T-cell (primary cell): ENCODE data around the gene FCAMR. TPM values are rescaled to one million over a fixed set of nuclear protein-coding genes. Genes with fewer than 3 reads are reported as not detected.

Experiments
- ATAC-seq, 4 experiments: fragments of 200-7000 bp in 3 of 4; fragments of 150-1000 bp in 1 of 4; cut with Tn5 transposase; replicated peaks in 1 of 4; 1 replicate in 3 of 4; 2 replicates in 1 of 4; pipeline ENCODE4 v1.10.0; 2021; ENCODE audit warnings: moderate library complexity in 3 of 4, mild to moderate bottlenecking in 2 of 4, moderate number of reproducible peaks in 1 of 4
- CTCF ChIA-PET, 2 donors: fragments of 300-600 bp; sonication (Branson Sonifier 250); formaldehyde crosslinking; loops; one replicate each; lab custom pipeline; 2022; ENCODE audit warnings: antibody characterized with exemption in 2 of 2; lab: Charles Lee
- POLR2A ChIA-PET, 2 donors: fragments of 300-600 bp; sonication (Branson Sonifier 250); formaldehyde crosslinking; loops; one replicate each; lab custom pipeline; 2022; ENCODE audit warnings: antibody characterized with exemption in 2 of 2; lab: Charles Lee
- DNase-seq, 35 experiments: peaks; one replicate each; pipeline versions ENCODE4 v3.0.0 to v3.0.0-alpha.2; 2013 to 2023
- H3K27ac ChIP-seq: one replicate; pipeline ENCODE4 v1.5.1; 2013; ENCODE audit warnings: low read length
- H3K27me3 ChIP-seq, 2 experiments: replicated peaks in 1 of 2; 1 replicate in 1 of 2; 2 replicates in 1 of 2; pipeline versions ENCODE4 v1.6.1 to v1.7.0; 2013; ENCODE audit warnings: low read length in 1 of 2, mixed read lengths in 1 of 2; ENCODE audit not compliant: control insufficient read depth in 2 of 2, insufficient read depth in 2 of 2; ENCODE audit errors: extremely low read depth in 1 of 2
- H3K36me3 ChIP-seq, 2 donors: 1 replicate in 1 of 2; 2 replicates in 1 of 2; pipeline versions ENCODE4 v1.6.1 to v1.7.0; 2013; ENCODE audit warnings: low read length in 1 of 2; ENCODE audit not compliant: control insufficient read depth in 2 of 2, insufficient read depth in 1 of 2; ENCODE audit errors: extremely low read depth in 1 of 2
- H3K4me1 ChIP-seq, 2 experiments: 1 replicate in 1 of 2; 2 replicates in 1 of 2; pipeline versions ENCODE4 v1.6.1 to v1.7.0; 2013; ENCODE audit warnings: low read length in 2 of 2, mixed read lengths in 1 of 2; ENCODE audit not compliant: insufficient read depth in 2 of 2, control insufficient read depth in 1 of 2; ENCODE audit errors: extremely low read depth in 1 of 2
- H3K4me3 ChIP-seq, 2 donors: 1 replicate in 1 of 2; 2 replicates in 1 of 2; pipeline versions ENCODE4 v1.5.1 to v1.7.0; 2013; ENCODE audit warnings: mild to moderate bottlenecking in 2 of 2, low read length in 1 of 2, moderate library complexity in 1 of 2; ENCODE audit not compliant: control insufficient read depth in 1 of 2; ENCODE audit errors: extremely low read depth in 1 of 2
- H3K9me3 ChIP-seq: 2 replicates; pipeline ENCODE4 v1.7.0; 2013
- H3K27ac Mint-ChIP-seq, 2 donors: one replicate each; pipeline ENCODE4 v1.8.0; 2020 to 2021; ENCODE audit warnings: mild to moderate bottlenecking in 2 of 2, mixed read lengths in 2 of 2
- H3K27me3 Mint-ChIP-seq, 2 donors: one replicate each; pipeline ENCODE4 v1.8.0; 2021 to 2022; ENCODE audit warnings: mixed read lengths in 2 of 2
- H3K36me3 Mint-ChIP-seq: one replicate; pipeline ENCODE4 v1.8.0; 2021; ENCODE audit warnings: mixed read lengths
- H3K4me1 Mint-ChIP-seq, 3 donors: one replicate each; pipeline ENCODE4 v1.8.0; 2020 to 2022; ENCODE audit warnings: mixed read lengths in 3 of 3, mild to moderate bottlenecking in 1 of 3
- H3K4me3 Mint-ChIP-seq, 3 donors: one replicate each; pipeline ENCODE4 v1.8.0; 2020 to 2022; ENCODE audit warnings: mild to moderate bottlenecking in 3 of 3, mixed read lengths in 3 of 3, moderate library complexity in 3 of 3
- H3K9me3 Mint-ChIP-seq, 3 donors: one replicate each; pipeline ENCODE4 v1.8.0; 2020 to 2022; ENCODE audit warnings: mixed read lengths in 3 of 3
- WGBS: methylation state at CpG from one replicate; pipeline ENCODE4 v1.1.5; 2013; ENCODE audit warnings: missing lambda C conversion rate; ENCODE audit not compliant: insufficient coverage; 5-methylcytosine and 5-hydroxymethylcytosine counted together
- total RNA-seq, 35 experiments: library from RNA in 6 of 35; stranded (reverse) in 6 of 35; fragments of 120-200 nt in 1 of 35; gene quantifications; one replicate each; pipeline versions ENCODE4 v1.2.1 to v1.2.4 and lab custom pipeline; 2013 to 2026

FCAMR gene
- total RNA-seq, 5 donors from 2014 or later (not counting 1 experiment from before 2014, with no cell fraction given), result not detected

- H3K27ac ChIP-seq, result no peak overlapping the region
- Mint-ChIP-seq H3K27ac (no peak overlapping the region), H3K4me1 (peaks cover 0 to 6% (median 0%) of the 10 kb centered on the region in 3 donors), H3K9me3 (no peaks in the 10 kb centered on the region), H3K36me3 (no peaks in the 10 kb centered on the region), H3K4me3 (no peak overlapping the region), H3K27me3 (peaks cover 4 to 15% of the 10 kb centered on the region in 2 donors)
- no peaks in the 10 kb centered on the region for H3K9me3 ChIP-seq
- H3K4me1 ChIP-seq, result peaks cover 0 to 13% of the 10 kb centered on the region in 2 experiments
- CTCF ChIA-PET, result no interaction called here
- no peaks in the 10 kb centered on the region for H3K36me3 ChIP-seq
- ATAC-seq (peak in 1 of 4 experiments; percentile 49), DNase-seq (peak in 8 of 35 experiments; percentile 23 to 57 (median 32))
- POLR2A ChIA-PET, result no interaction called here
- peaks cover 0 to 14% of the 10 kb centered on the region in 2 experiments for H3K27me3 ChIP-seq
- no peak overlapping the region for H3K4me3 ChIP-seq
- WGBS, result no CpG with 5 or more reads among the region's 5 CpGs
Measured at GRCh38 chr1:206944703-206945102, 25.6 kb downstream of the FCAMR start.

- no peaks in the 10 kb centered on the region for H3K9me3 ChIP-seq
- no peaks in the 10 kb centered on the region for H3K36me3 ChIP-seq
- 83% methylated on average over 3 of the region's 6 CpGs for WGBS
- peaks cover 0 to 13% of the 10 kb centered on the region in 2 experiments for H3K4me1 ChIP-seq
- H3K36me3 Mint-ChIP-seq, result no peaks in the 10 kb centered on the region
- ChIA-PET CTCF (interaction anchor here in 1 of 2 donors (1.6 kb wide), 1 partner anchor 8 kb away, joined by 5 read pairs; no protein-coding TSS in a partner anchor), POLR2A (interaction anchor here in 1 of 2 donors (0.6 kb wide), 1 partner anchor 31 kb away, joined by 3 read pairs; no protein-coding TSS in a partner anchor)
- H3K4me3 ChIP-seq, result no peak overlapping the region
- no peak overlapping the region for H3K4me3 Mint-ChIP-seq
- H3K27ac Mint-ChIP-seq, result no peak overlapping the region
- H3K9me3 Mint-ChIP-seq, result no peaks in the 10 kb centered on the region
- ATAC-seq, result no peak
- no peak overlapping the region for H3K27ac ChIP-seq
- H3K27me3 Mint-ChIP-seq, result peaks cover 4 to 15% of the 10 kb centered on the region in 2 donors
- H3K27me3 ChIP-seq, result peaks cover 0 to 14% of the 10 kb centered on the region in 2 experiments
- no peak for DNase-seq
- peaks cover 0 to 6% (median 0%) of the 10 kb centered on the region in 3 donors for H3K4me1 Mint-ChIP-seq
Measured at GRCh38 chr1:206941766-206942418, 28.4 kb downstream of the FCAMR start.

GRCh38 chr1:206940588-206940936 is 29.7 kb downstream of the FCAMR start:
- no peaks in the 10 kb centered on the region for H3K9me3 ChIP-seq
- ATAC-seq, result no peak
- no peak overlapping the region for H3K27ac ChIP-seq
- no peak overlapping the region for H3K27ac Mint-ChIP-seq
- H3K4me3 ChIP-seq, result no peak overlapping the region
- peaks cover 0 to 13% of the 10 kb centered on the region in 2 experiments for H3K4me1 ChIP-seq
- 85% methylated on average over 2 of the region's 3 CpGs for WGBS
- CTCF ChIA-PET, result interaction anchor here in 1 of 2 donors (0.6 kb wide), 1 partner anchor 321 kb away, joined by 4 read pairs; no protein-coding TSS in a partner anchor
- H3K4me1 Mint-ChIP-seq, result peaks cover 0 to 6% (median 0%) of the 10 kb centered on the region in 3 donors
- POLR2A ChIA-PET, result no interaction called here
- no peaks in the 10 kb centered on the region for H3K36me3 ChIP-seq
- H3K27me3 ChIP-seq, result peaks cover 0 to 11% of the 10 kb centered on the region in 2 experiments
- no peaks in the 10 kb centered on the region for H3K9me3 Mint-ChIP-seq
- H3K4me3 Mint-ChIP-seq, result no peak overlapping the region
- H3K36me3 Mint-ChIP-seq, result no peaks in the 10 kb centered on the region
- no peak for DNase-seq
- H3K27me3 Mint-ChIP-seq, result peaks cover 4 to 7% of the 10 kb centered on the region in 2 donors

- H3K36me3 Mint-ChIP-seq, result no peaks in the 10 kb centered on the region
- ChIA-PET POLR2A (no interaction called here), CTCF (interaction anchor here in 1 of 2 donors (0.6 kb wide), 1 partner anchor 320 kb away, joined by 4 read pairs; no protein-coding TSS in a partner anchor)
- H3K27ac Mint-ChIP-seq, result no peak overlapping the region
- DNase-seq (no peak), ATAC-seq (no peak)
- H3K4me1 Mint-ChIP-seq, result peaks cover 0 to 8% (median 0%) of the 10 kb centered on the region in 3 donors
- no peak overlapping the region for H3K4me3 ChIP-seq
- H3K36me3 ChIP-seq, result no peaks in the 10 kb centered on the region
- H3K9me3 Mint-ChIP-seq, result no peaks in the 10 kb centered on the region
- H3K4me1 ChIP-seq, result peaks cover 0 to 10% of the 10 kb centered on the region in 2 experiments
- 92% methylated on average over 7 of the region's 9 CpGs for WGBS
- no peak overlapping the region for H3K27ac ChIP-seq
- no peak overlapping the region for H3K4me3 Mint-ChIP-seq
- peaks cover 2 to 4% of the 10 kb centered on the region in 2 donors for H3K27me3 Mint-ChIP-seq
- H3K27me3 ChIP-seq, result peaks cover 0 to 11% of the 10 kb centered on the region in 2 experiments
- no peaks in the 10 kb centered on the region for H3K9me3 ChIP-seq
Measured at GRCh38 chr1:206939841-206940587, 30.2 kb downstream of the FCAMR start.

- peaks cover 0 to 2% (median 0%) of the 10 kb centered on the region in 3 donors for H3K4me1 Mint-ChIP-seq
- H3K27me3 Mint-ChIP-seq, result peaks cover 0 to 4% of the 10 kb centered on the region in 2 donors
- no peak overlapping the region for H3K4me3 Mint-ChIP-seq
- H3K36me3 ChIP-seq, result no peaks in the 10 kb centered on the region
- H3K27me3 ChIP-seq, result peaks cover 0 to 11% of the 10 kb centered on the region in 2 experiments
- H3K9me3 Mint-ChIP-seq, result no peaks in the 10 kb centered on the region
- 91% methylated on average over 5 of the region's 13 CpGs for WGBS
- ATAC-seq (no peak), DNase-seq (no peak)
- no peak overlapping the region for H3K27ac Mint-ChIP-seq
- no peaks in the 10 kb centered on the region for H3K36me3 Mint-ChIP-seq
- ChIA-PET POLR2A (no interaction called here), CTCF (no interaction called here)
- H3K4me1 ChIP-seq, result peaks cover 0 to 2% of the 10 kb centered on the region in 2 experiments
- no peak overlapping the region for H3K4me3 ChIP-seq
- H3K9me3 ChIP-seq, result no peaks in the 10 kb centered on the region
- no peak overlapping the region for H3K27ac ChIP-seq
Measured at GRCh38 chr1:206939131-206939530, 31.1 kb downstream of the FCAMR start.

- H3K27me3 Mint-ChIP-seq, result no peaks in the 10 kb centered on the region
- H3K9me3 ChIP-seq, result no peaks in the 10 kb centered on the region
- no peak for DNase-seq
- H3K27ac Mint-ChIP-seq, result no peak overlapping the region
- no peak overlapping the region for H3K27ac ChIP-seq
- peaks cover 2 to 12% of the 10 kb centered on the region in 2 experiments for H3K4me1 ChIP-seq
- ChIA-PET POLR2A (no interaction called here), CTCF (interaction anchor here in 1 of 2 donors (2.3 kb wide), 1 partner anchor 21 kb away, joined by 8 read pairs; no protein-coding TSS in a partner anchor)
- no peaks in the 10 kb centered on the region for H3K36me3 Mint-ChIP-seq
- 96% methylated on average over 5 of the region's 6 CpGs for WGBS
- H3K4me3 ChIP-seq, result no peak overlapping the region
- peaks cover 12 to 13% (median 12%) of the 10 kb centered on the region in 3 donors for H3K4me1 Mint-ChIP-seq
- no peak for ATAC-seq
- no peaks in the 10 kb centered on the region for H3K9me3 Mint-ChIP-seq
- no peaks in the 10 kb centered on the region for H3K36me3 ChIP-seq
- no peak overlapping the region for H3K4me3 Mint-ChIP-seq
- peaks cover 0 to 6% of the 10 kb centered on the region in 2 experiments for H3K27me3 ChIP-seq
Measured at GRCh38 chr1:206937425-206937824, 32.8 kb downstream of the FCAMR start.
